K562 (cell line): ENCODE data around the gene FIBIN. TPM values are rescaled to one million over a fixed set of nuclear protein-coding genes. Genes with fewer than 3 reads are reported as not detected.

Source experiments
- MAFG ChIP-seq: fragments of 450-650 bp; conservative IDR thresholded peaks from 2 replicates; pipeline ENCODE4 v1.6.1; 2016; ENCODE audit warnings: missing genetic modification characterization, missing compliant biosample characterization
- MED1 ChIP-seq: sonication (generic); formaldehyde crosslinking; IDR thresholded peaks from 2 replicates; pipeline ENCODE4 v1.8.1; 2023; ENCODE audit warnings: missing genetic modification reagents, borderline replicate concordance
- NUFIP1 ChIP-seq: fragments of 450-650 bp; IDR thresholded peaks from 2 replicates; pipeline ENCODE4 v1.6.1; 2018; ENCODE audit not compliant: partially characterized antibody
- ZNF717 ChIP-seq: fragments of 250-450 bp; sonication (Bioruptor Pico); IDR thresholded peaks from 2 replicates; pipeline ENCODE4 v1.5.0; 2021
- ZNF778 ChIP-seq: fragments of 450-650 bp; formaldehyde crosslinking; IDR thresholded peaks from 2 replicates; pipeline ENCODE4 v1.4.0; 2020; ENCODE audit warnings: mild to moderate bottlenecking, moderate library complexity
- polyA plus RNA-seq, 8 experiments: library from polyadenylated mRNA; depleted of rRNA in 4 of 8; stranded (reverse) in 5 of 8; unstranded in 3 of 8; fragments of >200 nt; fragmentation: Nextera tagmentation in 2 of 8; fragmentation: Illumina TruSeq in 1 of 8; extraction: Ambion mirVana in 2 of 8; extraction: Trizol in 1 of 8; gene quantifications; 2 replicates each; pipeline versions ENCODE4 v1.2.1 to v1.2.3, GENCODE V29; 2011 to 2014; ENCODE audit warnings: inconsistent platforms in 1 of 8, missing spikeins in 1 of 8
- total RNA-seq, 7 experiments: library from RNA; depleted of rRNA in 6 of 7; stranded (reverse); fragments of >200 nt in 6 of 7; fragmentation: Illumina TruSeq in 2 of 7; extraction: Trizol in 2 of 7; gene quantifications; 2 replicates each; pipeline versions ENCODE4 v1.2.1 to v1.2.3, GENCODE V29; 2011 to 2021; ENCODE audit warnings: low replicate concordance in 1 of 7
- TF ChIP-seq, protein P1 (sequence below): fragments of 250-450 bp; sonication (Bioruptor Pico); IDR thresholded peaks from 2 replicates; pipeline ENCODE4 v1.8.0; 2021; ENCODE audit warnings: borderline replicate concordance, mild to moderate bottlenecking, moderate library complexity; ENCODE audit not compliant: poor library complexity, severe bottlenecking
- TF ChIP-seq, protein P2 (sequence below), 2 experiments: fragments of 450-650 bp in 1 of 2; sonication (generic) in 1 of 2; formaldehyde crosslinking in 1 of 2; IDR thresholded peaks in 1 of 2; conservative IDR thresholded peaks in 1 of 2; 2 replicates each; pipeline versions ENCODE4 v1.6.1 to v1.8.1; 2016 to 2023; ENCODE audit warnings: mild to moderate bottlenecking in 2 of 2, moderate library complexity in 2 of 2, inconsistent platforms in 1 of 2, missing genetic modification reagents in 1 of 2
- TF ChIP-seq, protein P3 (sequence below): fragments of 250-450 bp; sonication (Bioruptor Pico); IDR thresholded peaks from 2 replicates; pipeline ENCODE4 v1.4.0; 2020
- TF ChIP-seq, protein P4 (sequence below): sonication (generic); formaldehyde crosslinking; IDR thresholded peaks from 2 replicates; pipeline ENCODE4 v1.8.1; 2022; ENCODE audit warnings: missing genetic modification reagents

Gene FIBIN
- total and polyA plus RNA-seq, 9 of the 15 experiments (the other 6 are each of a cell fraction or from before 2014, with no cell fraction given): not detected

DNA sequence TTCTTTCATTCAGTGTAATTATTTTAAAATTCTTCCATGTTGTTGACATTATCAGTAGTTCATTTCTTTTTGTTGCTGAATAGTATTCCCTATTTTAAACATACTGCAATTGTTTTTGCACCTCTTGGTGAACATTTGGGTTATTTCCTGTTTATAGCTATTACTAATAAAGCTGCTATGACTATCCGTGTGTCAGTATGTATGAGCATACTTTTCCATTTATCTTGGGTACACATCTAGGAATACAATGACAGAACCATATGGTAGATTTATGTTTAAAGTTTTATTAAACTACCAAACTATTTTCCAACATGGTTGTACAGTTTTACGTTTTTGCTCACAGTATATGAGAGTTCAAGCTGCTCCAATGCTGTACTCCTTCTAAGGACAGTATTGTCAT, 22.0 kb upstream of the FIBIN start (continued):
- TF ChIP-seq MAFG: no peak
- no peak for TF ChIP-seq NUFIP1
- TF ChIP-seq, protein P1, sequence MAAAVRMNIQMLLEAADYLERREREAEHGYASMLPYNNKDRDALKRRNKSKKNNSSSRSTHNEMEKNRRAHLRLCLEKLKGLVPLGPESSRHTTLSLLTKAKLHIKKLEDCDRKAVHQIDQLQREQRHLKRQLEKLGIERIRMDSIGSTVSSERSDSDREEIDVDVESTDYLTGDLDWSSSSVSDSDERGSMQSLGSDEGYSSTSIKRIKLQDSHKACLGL (CRISPR knock-in tag): no peak
- TF ChIP-seq, protein P2, sequence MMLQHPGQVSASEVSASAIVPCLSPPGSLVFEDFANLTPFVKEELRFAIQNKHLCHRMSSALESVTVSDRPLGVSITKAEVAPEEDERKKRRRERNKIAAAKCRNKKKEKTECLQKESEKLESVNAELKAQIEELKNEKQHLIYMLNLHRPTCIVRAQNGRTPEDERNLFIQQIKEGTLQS (IDR thresholded peaks at IDR 0.05): no peak
- TF ChIP-seq, protein P2 (CRISPR knock-in tag; conservative IDR thresholded peaks at IDR 0.05): no peak
- no peak for TF ChIP-seq ZNF717
- TF ChIP-seq, protein P3, sequence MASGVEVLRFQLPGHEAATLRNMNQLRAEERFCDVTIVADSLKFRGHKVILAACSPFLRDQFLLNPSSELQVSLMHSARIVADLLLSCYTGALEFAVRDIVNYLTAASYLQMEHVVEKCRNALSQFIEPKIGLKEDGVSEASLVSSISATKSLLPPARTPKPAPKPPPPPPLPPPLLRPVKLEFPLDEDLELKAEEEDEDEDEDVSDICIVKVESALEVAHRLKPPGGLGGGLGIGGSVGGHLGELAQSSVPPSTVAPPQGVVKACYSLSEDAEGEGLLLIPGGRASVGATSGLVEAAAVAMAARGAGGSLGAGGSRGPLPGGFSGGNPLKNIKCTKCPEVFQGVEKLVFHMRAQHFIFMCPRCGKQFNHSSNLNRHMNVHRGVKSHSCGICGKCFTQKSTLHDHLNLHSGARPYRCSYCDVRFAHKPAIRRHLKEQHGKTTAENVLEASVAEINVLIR (CRISPR knock-in tag): no peak
- TF ChIP-seq ZNF778 (CRISPR knock-in tag): no peak
- TF ChIP-seq MED1 (CRISPR knock-in tag): no peak
- TF ChIP-seq, protein P4, sequence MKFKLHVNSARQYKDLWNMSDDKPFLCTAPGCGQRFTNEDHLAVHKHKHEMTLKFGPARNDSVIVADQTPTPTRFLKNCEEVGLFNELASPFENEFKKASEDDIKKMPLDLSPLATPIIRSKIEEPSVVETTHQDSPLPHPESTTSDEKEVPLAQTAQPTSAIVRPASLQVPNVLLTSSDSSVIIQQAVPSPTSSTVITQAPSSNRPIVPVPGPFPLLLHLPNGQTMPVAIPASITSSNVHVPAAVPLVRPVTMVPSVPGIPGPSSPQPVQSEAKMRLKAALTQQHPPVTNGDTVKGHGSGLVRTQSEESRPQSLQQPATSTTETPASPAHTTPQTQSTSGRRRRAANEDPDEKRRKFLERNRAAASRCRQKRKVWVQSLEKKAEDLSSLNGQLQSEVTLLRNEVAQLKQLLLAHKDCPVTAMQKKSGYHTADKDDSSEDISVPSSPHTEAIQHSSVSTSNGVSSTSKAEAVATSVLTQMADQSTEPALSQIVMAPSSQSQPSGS (CRISPR knock-in tag): no peak
